A673 (cell line): Measurements from ENCODE around the gene CCDC127. TPM values are rescaled to one million over a fixed set of nuclear protein-coding genes. Genes with fewer than 3 reads are reported as not detected.
"Not testable (repeated sequence)": the region's sequence is repeated elsewhere in the genome, so short reads cannot be mapped to it uniquely, and the experiment has no call there.

ENCODE experiments used
- BruUV-seq: library from RNA; stranded (reverse); fragments of 400-500 nt; replicated peaks from 2 replicates; lab custom pipeline; 2021; lab: Mats Ljungman, UMichigan
- CTCF ChIA-PET: fragments of 300-600 bp; sonication (Branson Sonifier 250); formaldehyde crosslinking; loops from one replicate; lab custom pipeline; 2022; ENCODE audit warnings: antibody characterized with exemption; lab: Charles Lee
- POLR2A ChIA-PET: fragments of 300-600 bp; sonication (Branson Sonifier 250); formaldehyde crosslinking; loops from one replicate; lab custom pipeline; 2022; ENCODE audit warnings: antibody characterized with exemption; ENCODE audit not compliant: low non-redundant PET; lab: Charles Lee
- DNase-seq: peaks from one replicate; pipeline ENCODE4 v3.0.0-alpha.2; 2015; ENCODE audit warnings: low spot score
- H3K27ac ChIP-seq: fragments of 200-600 bp; sonication (generic); 2 replicates; pipeline ENCODE4 v1.5.1; 2016; ENCODE audit warnings: mixed run types, low read depth, mild to moderate bottlenecking, mixed read lengths, antibody characterized with exemption, low read length; ENCODE audit not compliant: poor library complexity, severe bottlenecking
- H3K27me3 ChIP-seq: fragments of 200-600 bp; sonication (generic); replicated peaks from 2 replicates; pipeline ENCODE4 v1.6.1; 2017; ENCODE audit warnings: mixed run types, low read depth, mild to moderate bottlenecking, mixed read lengths, antibody characterized with exemption, low read length; ENCODE audit not compliant: insufficient read depth, poor library complexity
- H3K36me3 ChIP-seq: fragments of 200-600 bp; sonication (generic); 2 replicates; pipeline ENCODE4 v1.6.1; 2016; ENCODE audit warnings: mixed run types, mild to moderate bottlenecking, mixed read lengths, antibody characterized with exemption, low read length; ENCODE audit not compliant: insufficient read depth, poor library complexity, severe bottlenecking
- H3K4me1 ChIP-seq: fragments of 200-600 bp; sonication (generic); 2 replicates; pipeline ENCODE4 v1.6.1; 2017; ENCODE audit warnings: mixed run types, mild to moderate bottlenecking, mixed read lengths, antibody characterized with exemption, low read length; ENCODE audit not compliant: insufficient read depth, poor library complexity, severe bottlenecking
- H3K4me3 ChIP-seq: fragments of 200-600 bp; sonication (generic); 2 replicates; pipeline ENCODE4 v1.5.1; 2016; ENCODE audit warnings: low read depth, mixed run types, mild to moderate bottlenecking, mixed read lengths, low read length; ENCODE audit not compliant: poor library complexity, severe bottlenecking
- H3K9me3 ChIP-seq: fragments of 200-600 bp; sonication (generic); 2 replicates; pipeline ENCODE4 v1.6.1; 2016; ENCODE audit warnings: mixed run types, low read depth, mild to moderate bottlenecking, mixed read lengths, antibody characterized with exemption, low read length; ENCODE audit not compliant: poor library complexity, severe bottlenecking
- CTCF ChIP-seq: fragments of 300-800, 200-600 bp; sonication (generic); conservative IDR thresholded peaks from 2 replicates; pipeline ENCODE4 v1.5.1; 2017; ENCODE audit warnings: low read depth, mild to moderate bottlenecking, antibody characterized with exemption, low read length, moderate library complexity, mixed read lengths
- EZH2 ChIP-seq: fragments of 200-600 bp; sonication (generic); IDR thresholded peaks from 2 replicates; pipeline ENCODE4 v1.6.1; 2017; ENCODE audit warnings: borderline replicate concordance, low read depth, mild to moderate bottlenecking, mixed read lengths, antibody characterized with exemption, low read length; ENCODE audit not compliant: poor library complexity, severe bottlenecking
- intact Hi-C: fragments of 100-400 bp; cut with micrococcal nuclease; formaldehyde crosslinking; loops from one replicate; pipeline ENCODE4 v1.10.0; 2022; ENCODE audit not compliant: unreplicated experiment
- total RNA-seq: library from RNA; stranded (reverse); gene quantifications from 2 replicates; pipeline ENCODE4 v1.2.3, GENCODE V29; 2021

The CCDC127 gene
- total RNA-seq, 1 experiment from 2014 or later = 8.8 TPM

GRCh38 chr5:197031-197430 is 20.9 kb downstream of the CCDC127 start:
- H3K4me1 ChIP-seq, H3K9me3 ChIP-seq, intact Hi-C loops, H3K27me3 ChIP-seq, H3K27ac ChIP-seq, H3K4me3 ChIP-seq, H3K36me3 ChIP-seq, BruUV-seq, CTCF ChIA-PET, POLR2A ChIA-PET: not testable (repeated sequence)
- DNase-seq = peak; percentile 53
- 0 out of 2 replicates have a peak, but pooled peaks have one; percentile 12 for TF ChIP-seq CTCF

GRCh38 chr5:196350-196749 is 21.6 kb downstream of the CCDC127 start:
- no peak for TF ChIP-seq EZH2
- TF ChIP-seq CTCF = no peak
- no peak overlapping the region for H3K4me3 ChIP-seq
- H3K36me3 ChIP-seq = no peaks in the 10 kb centered on the region
- POLR2A ChIA-PET = no interaction called here
- no peaks in the 10 kb centered on the region for H3K4me1 ChIP-seq
- no peak for DNase-seq
- H3K27me3 ChIP-seq = no peaks in the 10 kb centered on the region
- intact Hi-C loops = no loop called here
- no peak overlapping the region for H3K27ac ChIP-seq
- no peaks in the 10 kb centered on the region for H3K9me3 ChIP-seq
- CTCF ChIA-PET = no interaction called here
- no TSS peak for BruUV-seq

- H3K4me3 ChIP-seq = no peak overlapping the region
- no peaks in the 10 kb centered on the region for H3K27me3 ChIP-seq
- ChIA-PET CTCF (no interaction called here), POLR2A (no interaction called here)
- no TSS peak for BruUV-seq
- H3K27ac ChIP-seq = no peak overlapping the region
- H3K9me3 ChIP-seq = no peaks in the 10 kb centered on the region
- TF ChIP-seq CTCF = no peak
- no peak for TF ChIP-seq EZH2
- H3K4me1 ChIP-seq = no peaks in the 10 kb centered on the region
- DNase-seq = no peak
- H3K36me3 ChIP-seq = no peaks in the 10 kb centered on the region
- intact Hi-C loops = no loop called here
Measured at GRCh38 chr5:195401-196160, 22.4 kb downstream of the CCDC127 start.
